Breast epithelium (tissue), 4 donors: Measurements from ENCODE around the gene LCE1E. TPM values are rescaled to one million over a fixed set of nuclear protein-coding genes. Genes with fewer than 3 reads are reported as not detected.

Experiments
- DNase-seq, 2 donors: peaks; one replicate each; pipeline ENCODE4 v3.0.0-alpha.2; 2019; ENCODE audit warnings: low spot score in 2 of 2
- H3K27ac ChIP-seq, 2 donors: fragments of 200-600 bp; sonication (generic) in 1 of 2; one replicate each; pipeline ENCODE4 v1.5.1; 2016 to 2019; ENCODE audit warnings: mild to moderate bottlenecking in 1 of 2
- H3K27me3 ChIP-seq, 2 donors: fragments of 200-600 bp; sonication (generic) in 1 of 2; one replicate each; pipeline versions ENCODE4 v1.5.1 to v1.6.0; 2017 to 2019; ENCODE audit warnings: control low read depth in 1 of 2, mild to moderate bottlenecking in 1 of 2
- H3K36me3 ChIP-seq: fragments of 200-600 bp; one replicate; pipeline ENCODE4 v1.5.1; 2019
- H3K4me1 ChIP-seq, 2 donors: fragments of 200-600 bp; sonication (generic); one replicate each; pipeline ENCODE4 v1.5.1; 2016 to 2019; ENCODE audit warnings: control low read depth in 1 of 2
- H3K4me3 ChIP-seq, 3 donors: fragments of 200-600 bp; sonication (generic); 1 replicate in 2 of 3; 2 replicates in 1 of 3; pipeline ENCODE4 v1.5.1; 2016 to 2019; ENCODE audit warnings: mild to moderate bottlenecking in 3 of 3, moderate library complexity in 2 of 3
- H3K9me3 ChIP-seq, 2 donors: fragments of 200-600 bp; sonication (generic) in 1 of 2; one replicate each; pipeline ENCODE4 v1.5.1; 2016 to 2019; ENCODE audit warnings: control low read depth in 1 of 2
- POLR2A ChIP-seq: fragments of 450-650 bp; IDR thresholded peaks from one replicate; pipeline ENCODE4 v1.6.1; 2016; ENCODE audit warnings: antibody characterized with exemption, mild to moderate bottlenecking, moderate library complexity
- POLR2AphosphoS5 ChIP-seq, 3 donors: sonication (generic); formaldehyde crosslinking; IDR thresholded peaks; one replicate each; pipeline ENCODE4 v1.6.1; 2017; ENCODE audit warnings: antibody characterized with exemption in 3 of 3
- intact Hi-C: fragments of 100-400 bp; cut with DNase I; formaldehyde crosslinking; loops from one replicate; pipeline ENCODE4 v1.15.1; 2023; ENCODE audit warnings: low total_unique reads
- total RNA-seq, 3 donors: library from RNA; depleted of rRNA; stranded (reverse); fragments of >200 nt; gene quantifications; one replicate each; pipeline ENCODE4 v1.1.0, GENCODE V29; 2016
- TF ChIP-seq, protein P1 (sequence below), 3 donors: fragments of 450-650 bp; IDR thresholded peaks; one replicate each; pipeline ENCODE4 v1.5.1; 2016 to 2017; ENCODE audit warnings: antibody characterized with exemption in 3 of 3, mild to moderate bottlenecking in 3 of 3, moderate library complexity in 3 of 3

LCE1E gene
- total RNA-seq, 3 donors from 2014 or later, result not detected

DNA sequence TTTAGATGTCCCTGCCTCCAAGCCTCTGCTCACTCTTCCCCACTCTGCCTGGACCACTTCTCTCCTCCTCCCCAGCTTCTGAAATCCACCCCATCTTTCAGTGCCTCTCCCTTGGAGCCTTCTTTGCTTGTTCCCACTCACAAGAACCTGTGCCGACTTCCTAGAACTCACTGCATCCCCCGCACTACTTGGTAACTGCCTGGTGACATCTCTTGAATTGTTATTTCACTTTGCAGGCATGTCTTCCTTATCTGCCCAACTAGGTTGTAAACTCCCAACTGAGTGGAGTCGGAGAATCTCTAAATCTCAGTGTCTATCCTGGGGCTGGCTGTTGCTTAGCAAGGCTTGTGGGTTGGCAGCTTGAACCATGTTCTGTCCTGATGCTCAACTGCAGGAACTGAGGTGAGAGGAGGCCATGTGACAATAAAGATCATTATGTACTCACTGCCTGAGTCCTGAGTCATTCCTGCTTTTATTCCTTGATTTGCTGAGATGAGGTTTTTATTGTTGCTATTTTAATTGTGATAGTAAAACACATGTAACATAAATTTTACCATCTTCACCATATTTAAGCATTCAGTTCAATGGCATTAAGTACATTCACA, 24.3 kb upstream of the LCE1E start:
- TF ChIP-seq, protein P1, sequence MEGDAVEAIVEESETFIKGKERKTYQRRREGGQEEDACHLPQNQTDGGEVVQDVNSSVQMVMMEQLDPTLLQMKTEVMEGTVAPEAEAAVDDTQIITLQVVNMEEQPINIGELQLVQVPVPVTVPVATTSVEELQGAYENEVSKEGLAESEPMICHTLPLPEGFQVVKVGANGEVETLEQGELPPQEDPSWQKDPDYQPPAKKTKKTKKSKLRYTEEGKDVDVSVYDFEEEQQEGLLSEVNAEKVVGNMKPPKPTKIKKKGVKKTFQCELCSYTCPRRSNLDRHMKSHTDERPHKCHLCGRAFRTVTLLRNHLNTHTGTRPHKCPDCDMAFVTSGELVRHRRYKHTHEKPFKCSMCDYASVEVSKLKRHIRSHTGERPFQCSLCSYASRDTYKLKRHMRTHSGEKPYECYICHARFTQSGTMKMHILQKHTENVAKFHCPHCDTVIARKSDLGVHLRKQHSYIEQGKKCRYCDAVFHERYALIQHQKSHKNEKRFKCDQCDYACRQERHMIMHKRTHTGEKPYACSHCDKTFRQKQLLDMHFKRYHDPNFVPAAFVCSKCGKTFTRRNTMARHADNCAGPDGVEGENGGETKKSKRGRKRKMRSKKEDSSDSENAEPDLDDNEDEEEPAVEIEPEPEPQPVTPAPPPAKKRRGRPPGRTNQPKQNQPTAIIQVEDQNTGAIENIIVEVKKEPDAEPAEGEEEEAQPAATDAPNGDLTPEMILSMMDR (IDR thresholded peaks at IDR 0.05), result no peak
- no peak for TF ChIP-seq POLR2A
- no peak for TF ChIP-seq POLR2AphosphoS5 (IDR thresholded peaks at IDR 0.05)
- H3K36me3 ChIP-seq, result no peaks in the 10 kb centered on the region
- no peak overlapping the region for H3K27ac ChIP-seq
- H3K4me1 ChIP-seq, result no peaks in the 10 kb centered on the region
- H3K9me3 ChIP-seq, result no peaks in the 10 kb centered on the region
- intact Hi-C loops, result no loop called here
- H3K27me3 ChIP-seq, result no peaks in the 10 kb centered on the region
- no peak for DNase-seq
- H3K4me3 ChIP-seq, result no peak overlapping the region

DNA sequence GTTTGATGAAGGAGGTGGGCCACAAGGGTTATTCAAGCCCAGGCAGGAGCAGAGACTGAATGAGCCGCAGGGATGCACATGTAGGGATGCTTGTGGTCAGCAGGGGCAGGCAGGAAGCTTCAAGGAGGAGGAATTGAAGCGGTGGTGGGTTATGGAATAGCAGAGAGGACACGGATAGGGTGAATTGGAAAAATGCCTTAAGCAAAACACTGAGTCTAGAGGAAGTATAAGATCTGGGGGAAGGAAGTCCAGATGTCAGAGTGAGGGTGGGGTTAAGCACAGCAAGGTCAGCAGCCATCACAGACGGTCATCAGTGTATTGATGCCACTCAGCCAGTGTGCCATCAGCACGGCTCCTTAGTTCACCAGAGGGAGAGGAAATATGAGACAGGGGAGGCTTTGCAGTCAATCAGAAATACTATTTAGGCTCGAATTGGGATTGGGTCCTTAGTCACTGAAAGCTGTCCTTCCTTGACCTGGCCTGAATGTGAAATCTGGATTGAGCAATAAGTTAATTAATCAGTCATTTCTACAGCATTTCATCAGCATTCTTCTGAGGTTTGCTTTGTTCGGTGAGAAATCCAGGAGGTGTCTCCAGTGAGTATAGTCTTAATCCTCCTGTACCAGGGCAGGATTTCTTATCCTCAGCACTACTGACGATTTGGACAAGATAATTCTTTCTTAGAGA, 17.1 kb upstream of the LCE1E start:
- no peak for TF ChIP-seq POLR2AphosphoS5 (IDR thresholded peaks at IDR 0.05)
- TF ChIP-seq POLR2A, result no peak
- TF ChIP-seq, protein P1 (IDR thresholded peaks at IDR 0.05), result no peak
- DNase-seq, result no peak
- no peak overlapping the region for H3K4me3 ChIP-seq
- H3K4me1 ChIP-seq, result no peaks in the 10 kb centered on the region
- no peaks in the 10 kb centered on the region for H3K36me3 ChIP-seq
- no peak overlapping the region for H3K27ac ChIP-seq
- intact Hi-C loops, result no loop called here
- H3K27me3 ChIP-seq, result no peaks in the 10 kb centered on the region
- no peaks in the 10 kb centered on the region for H3K9me3 ChIP-seq

DNA sequence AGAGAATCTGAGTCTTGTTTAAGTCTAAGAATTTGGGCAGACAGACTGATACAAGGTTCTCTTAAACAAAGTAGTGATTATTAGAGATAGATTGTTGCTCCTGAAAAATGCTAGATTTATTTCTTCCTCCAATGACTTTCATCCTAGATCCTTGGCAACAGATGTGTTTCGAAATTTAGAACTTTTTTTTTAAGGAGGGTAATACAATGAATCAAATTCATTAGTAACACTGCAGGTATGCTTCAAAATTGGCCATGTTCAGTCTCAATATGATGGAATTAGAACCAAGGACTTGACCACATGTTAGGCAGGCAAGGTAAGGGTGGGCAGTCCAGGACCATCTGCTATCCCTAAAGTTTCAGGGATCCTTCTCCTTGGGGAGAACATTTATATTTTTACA, 15.6 kb upstream of the LCE1E start:
- no peak for DNase-seq
- Histone ChIP-seq H3K27ac (no peak overlapping the region), H3K27me3 (no peaks in the 10 kb centered on the region), H3K36me3 (no peaks in the 10 kb centered on the region), H3K9me3 (no peaks in the 10 kb centered on the region), H3K4me3 (no peak overlapping the region), H3K4me1 (no peaks in the 10 kb centered on the region)
- TF ChIP-seq POLR2A (no peak), POLR2AphosphoS5 (IDR thresholded peaks at IDR 0.05) (no peak)
- TF ChIP-seq, protein P1 (IDR thresholded peaks at IDR 0.05), result no peak
- intact Hi-C loops, result no loop called here

DNA sequence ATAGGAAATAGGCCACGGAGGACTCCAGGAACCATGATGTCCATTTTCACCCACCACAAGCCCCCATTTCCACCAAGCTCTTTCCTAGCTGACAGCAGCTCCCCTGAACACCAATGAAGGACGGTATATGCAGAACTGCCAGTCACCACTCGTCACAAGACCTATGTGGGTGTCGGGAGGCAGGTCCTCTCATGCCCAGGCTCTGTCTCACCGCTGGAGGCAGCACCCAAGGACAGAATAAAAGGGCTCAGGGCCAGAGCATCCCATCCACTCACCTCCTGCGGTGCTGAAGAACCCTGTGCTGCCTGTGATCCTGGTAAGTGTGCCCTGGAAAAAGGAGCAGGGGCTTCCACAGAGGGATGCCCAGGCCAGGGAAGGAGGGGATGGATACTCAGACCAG, 11.2 kb upstream of the LCE1E start, which contains the start of gene LCE1F:
Gene LCE1F (plus strand): TSS at position 266 of the 400 bp plus-strand sequence. CDS start 1,232 bp downstream, outside the sequence.
- Histone ChIP-seq H3K27ac (no peak within 1 kb of the TSS), H3K36me3 (no peaks in the 10 kb centered on the region), H3K9me3 (no peaks in the 10 kb centered on the region), H3K27me3 (no peaks in the 10 kb centered on the region), H3K4me1 (no peaks in the 10 kb centered on the region), H3K4me3 (no peak within 1 kb of the TSS)
- intact Hi-C loops, result no loop called here
- TF ChIP-seq POLR2AphosphoS5 (IDR thresholded peaks at IDR 0.05) (no peak), POLR2A (no peak)
- TF ChIP-seq, protein P1 (IDR thresholded peaks at IDR 0.05), result no peak
- DNase-seq, result no peak

DNA sequence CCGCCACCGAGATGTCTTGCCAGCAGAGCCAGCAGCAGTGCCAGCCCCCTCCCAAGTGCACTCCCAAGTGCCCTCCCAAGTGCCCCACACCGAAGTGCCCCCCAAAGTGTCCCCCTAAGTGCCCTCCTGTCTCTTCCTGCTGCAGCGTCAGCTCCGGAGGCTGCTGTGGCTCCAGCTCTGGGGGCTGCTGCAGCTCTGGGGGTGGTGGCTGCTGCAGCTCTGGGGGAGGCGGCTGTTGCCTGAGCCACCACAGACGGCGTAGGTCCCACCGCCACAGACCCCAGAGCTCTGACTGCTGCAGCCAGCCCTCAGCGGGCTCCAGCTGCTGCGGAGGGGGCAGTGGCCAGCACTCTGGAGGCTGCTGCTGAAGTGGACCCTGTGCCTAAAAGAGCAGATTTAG, 9.7 kb upstream of the LCE1E start:
- no peaks in the 10 kb centered on the region for H3K27me3 ChIP-seq
- no peaks in the 10 kb centered on the region for H3K4me1 ChIP-seq
- TF ChIP-seq POLR2AphosphoS5 (IDR thresholded peaks at IDR 0.05), result no peak
- TF ChIP-seq POLR2A, result no peak
- TF ChIP-seq, protein P1 (IDR thresholded peaks at IDR 0.05), result no peak
- H3K4me3 ChIP-seq, result no peak overlapping the region
- intact Hi-C loops, result no loop called here
- H3K27ac ChIP-seq, result no peak overlapping the region
- DNase-seq, result no peak
- no peaks in the 10 kb centered on the region for H3K9me3 ChIP-seq
- peaks cover 3% of the 10 kb centered on the region for H3K36me3 ChIP-seq
